Cerebellar nuclear complex (tissue), 1 donor: ENCODE data around the gene DPYD.

Experiments used
- DNase-seq, 2 experiments: peaks; one replicate each; lab custom pipeline; 2025; lab: John Stamatoyannopoulos, UW

DPYD gene

GRCh38 chr1:97044159-97044760 is 876.6 kb downstream of the DPYD start:
- no peak for DNase-seq

DNA sequence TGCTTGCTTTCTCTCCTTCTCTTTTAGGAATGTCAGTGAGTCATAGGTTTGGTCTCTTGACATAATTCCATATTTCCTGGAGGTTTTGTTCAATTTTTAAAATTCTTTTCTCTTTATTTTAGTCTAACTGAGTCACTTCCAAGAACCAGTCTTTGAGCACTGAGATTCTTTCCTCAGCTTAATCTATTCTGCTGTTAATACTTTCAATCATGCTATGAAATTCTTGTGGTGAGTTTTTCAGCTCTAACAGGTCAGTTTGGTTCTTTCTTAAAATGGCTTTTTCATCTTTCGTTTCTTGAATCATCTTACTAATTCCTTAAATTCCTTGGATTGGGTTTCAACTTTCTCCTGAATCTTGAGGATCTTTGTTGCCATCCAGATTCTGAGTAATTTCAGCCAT is 878.3 kb downstream of the DPYD start:
- no peak for DNase-seq

GRCh38 chr1:97041026-97041425 is 879.8 kb downstream of the DPYD start:
- no peak for DNase-seq

DNA sequence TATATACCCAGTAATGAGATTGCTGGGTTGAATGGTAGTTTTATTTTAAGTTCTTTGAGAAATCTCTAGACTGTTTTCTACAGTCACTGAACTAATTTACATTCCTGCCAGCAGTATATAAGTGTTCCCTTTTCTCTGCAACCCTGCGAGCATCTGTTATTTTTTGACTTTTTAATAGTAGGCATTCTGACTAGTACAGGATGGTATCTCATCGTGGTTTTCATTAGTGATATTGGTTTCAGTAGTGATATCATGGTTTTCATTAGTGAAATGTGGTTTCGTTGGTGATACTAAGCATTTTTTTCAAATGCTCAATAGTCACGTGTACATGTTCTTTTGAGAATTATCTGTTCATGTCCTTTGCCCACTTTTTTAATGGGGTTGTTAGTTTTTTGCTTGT is 882.4 kb downstream of the DPYD start:
- no peak for DNase-seq

DNA sequence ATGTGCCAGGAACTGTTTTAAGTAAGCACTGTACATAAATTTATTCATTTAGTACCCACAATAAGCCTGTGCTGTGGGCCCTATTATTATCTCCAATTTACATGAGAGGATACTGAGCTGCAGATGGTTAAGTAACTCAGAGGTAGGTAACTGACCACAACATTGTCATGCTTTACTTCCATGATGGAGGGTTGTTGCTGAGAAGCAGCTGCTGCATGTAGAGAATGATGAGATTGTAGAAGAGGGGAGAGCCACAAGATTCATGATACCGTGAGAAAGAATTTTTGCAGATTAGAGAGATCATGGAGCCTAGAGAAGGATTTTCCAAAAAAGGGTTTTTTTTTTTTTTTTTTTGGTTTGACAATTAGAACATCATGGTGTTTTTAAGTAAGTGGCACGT is 886.2 kb downstream of the DPYD start:
- DNase-seq, result no peak

DNA sequence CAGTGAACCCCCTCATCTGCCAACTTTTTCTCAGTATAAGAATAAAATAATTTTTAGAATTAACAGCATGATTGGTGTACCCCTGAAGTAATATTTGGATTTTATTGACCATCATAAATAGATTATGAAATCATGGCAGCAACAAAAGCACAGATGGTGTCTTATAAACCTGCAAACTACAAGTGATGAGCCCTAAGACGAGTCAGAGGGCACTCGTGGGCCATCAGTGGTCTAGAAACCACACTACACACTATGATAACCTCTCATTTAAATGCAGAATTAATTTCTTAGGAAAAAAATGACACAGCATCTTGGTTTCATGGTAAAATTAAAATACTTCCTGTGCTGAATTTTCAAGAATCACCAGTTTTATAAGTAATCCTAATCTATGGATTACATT is 886.9 kb downstream of the DPYD start:
- no peak for DNase-seq
